ENCODE results near the gene SPSB2.

SPSB2 gene

GRCh38 chr12:6829536-6830220, 43.4 kb downstream of the SPSB2 start:
- DNase-seq: no peak

- peak; percentile 61 for DNase-seq
Measured at GRCh38 chr12:6828781-6829535, 44.1 kb downstream of the SPSB2 start.

GRCh38 chr12:6827982-6828780, 44.9 kb downstream of the SPSB2 start, which contains the start of gene P3H3:
Gene P3H3 (plus strand): TSS chr12:6828407. CDS start chr12:6828441, 34 bp downstream.
- no peak for DNase-seq

- peak; percentile 68 for DNase-seq
Measured at GRCh38 chr12:6827437-6827911, 45.6 kb downstream of the SPSB2 start.

- DNase-seq: no peak
Measured at GRCh38 chr12:6826734-6827436, 46.2 kb downstream of the SPSB2 start.

GRCh38 chr12:6826125-6826733, 46.9 kb downstream of the SPSB2 start:
- no peak for DNase-seq

- peak; percentile 87 for DNase-seq
Measured at GRCh38 chr12:6825398-6826124, 47.5 kb downstream of the SPSB2 start.

GRCh38 chr12:6824901-6825381, 48.2 kb downstream of the SPSB2 start:
- no peak for DNase-seq

- no peak for DNase-seq
Measured at GRCh38 chr12:6824085-6824775, 48.9 kb downstream of the SPSB2 start.

GRCh38 chr12:6823182-6824084, 49.7 kb downstream of the SPSB2 start:
- DNase-seq: no peak

- no peak for DNase-seq
Measured at GRCh38 chr12:6822426-6823135, 50.5 kb downstream of the SPSB2 start.

- peak; percentile 19 for DNase-seq
Measured at GRCh38 chr12:6821591-6822425, 51.3 kb downstream of the SPSB2 start, which contains the start of gene GPR162. Gene GPR162 (plus strand): TSS chr12:6821821. CDS start chr12:6823899, 2,078 bp downstream.
